Endometrial microvascular endothelial cells (primary cell): ENCODE measurements around the gene NUP205. TPM values are rescaled to one million over a fixed set of nuclear protein-coding genes. Genes with fewer than 3 reads are reported as not detected.

Source experiments
- in situ Hi-C: cut with HindIII; loops from 2 replicates; pipeline ENCODE4 v1.10.0; 2017; ENCODE audit warnings: low sequenced_read_pairs, low pct_unique_long_range_greater_than_20kb; ENCODE audit errors: inconsistent ontology term
- total RNA-seq: library from RNA; depleted of rRNA; stranded (reverse); fragments of >200 nt; gene quantifications from one replicate; pipeline ENCODE4 v1.2.3, GENCODE V29; 2015; ENCODE audit errors: inconsistent ontology term

Gene NUP205
- total RNA-seq, 1 donor from 2014 or later: 90.8 TPM

DNA sequence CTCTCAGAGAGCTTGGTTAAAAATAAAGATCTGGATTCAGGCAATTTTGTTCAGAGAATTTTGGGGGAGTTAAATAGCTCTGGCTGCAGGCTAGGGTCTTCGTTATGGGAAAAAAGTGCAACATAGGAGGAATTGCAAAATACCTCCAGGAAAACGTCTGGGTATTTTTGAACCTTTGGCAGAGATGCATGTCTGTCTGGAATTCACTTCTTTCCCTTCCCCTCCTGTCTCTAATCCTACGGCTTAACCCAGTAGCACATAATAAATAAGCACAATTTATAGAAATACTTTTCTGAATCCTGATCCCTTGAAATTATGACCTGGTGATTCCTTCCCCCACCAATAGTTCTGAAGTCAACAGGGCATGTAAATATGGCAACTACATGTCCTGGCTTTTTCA lies 19.3 kb upstream of the NUP205 start:
- in situ Hi-C loops: no loop called here

DNA sequence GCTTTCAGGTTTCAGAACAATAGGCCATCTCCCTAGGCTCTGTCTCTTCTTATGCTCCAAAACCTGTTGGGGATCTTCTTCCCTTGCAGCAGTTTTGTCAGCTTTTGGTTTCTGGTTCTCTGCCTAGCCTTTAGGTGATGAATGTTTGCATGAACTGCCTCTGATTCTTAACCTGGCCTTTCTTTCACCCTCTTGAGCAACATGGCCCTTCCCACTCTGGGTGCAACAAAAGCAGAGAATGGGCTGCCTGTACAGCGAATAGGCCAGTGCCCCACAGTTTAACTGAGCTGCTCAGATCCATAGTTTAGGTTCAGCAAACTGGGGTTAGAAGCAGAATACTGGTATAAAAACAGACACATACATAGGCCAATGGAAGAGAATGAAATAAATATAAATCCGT lies 18.1 kb upstream of the NUP205 start:
- in situ Hi-C loops: no loop called here

DNA sequence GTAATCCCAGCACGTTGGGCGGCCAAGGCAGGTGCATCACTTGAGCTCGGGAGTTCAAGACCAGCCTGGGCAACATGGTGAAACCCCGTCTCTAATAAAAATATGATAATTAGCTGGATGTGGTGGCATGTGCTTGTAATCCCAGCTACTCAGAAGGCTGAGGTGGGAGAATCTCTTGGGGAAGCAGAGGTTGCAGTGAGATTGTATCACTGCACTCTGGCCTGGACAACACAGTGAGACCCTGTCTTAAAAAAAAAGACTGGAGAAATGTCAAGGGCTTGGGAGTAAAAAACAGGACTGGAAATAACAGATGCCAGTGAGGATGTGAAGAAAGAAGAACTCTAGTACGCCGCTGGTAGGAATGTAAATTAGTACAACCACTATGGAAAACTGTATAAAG lies 16.7 kb upstream of the NUP205 start:
- in situ Hi-C loops: no loop called here

DNA sequence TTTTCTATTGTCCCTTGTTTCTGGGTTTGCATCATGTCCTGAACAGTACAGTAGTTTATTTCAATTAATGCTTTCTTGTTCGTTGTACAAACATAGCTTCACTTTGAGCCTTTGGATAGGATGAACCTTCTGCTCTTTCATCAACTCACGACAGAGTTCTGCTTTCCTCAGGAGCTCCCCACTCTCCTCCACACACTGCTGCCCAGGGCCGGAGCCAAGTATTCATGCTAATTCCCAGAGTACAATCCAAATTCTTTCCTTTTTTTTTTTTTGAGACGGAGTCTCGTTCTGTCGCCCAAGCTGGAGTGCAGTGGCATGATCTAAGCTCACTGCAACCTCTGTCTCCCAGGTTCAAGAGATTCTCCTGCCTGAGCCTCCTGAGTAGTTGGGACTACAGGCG lies 7.5 kb upstream of the NUP205 start:
- in situ Hi-C loops: no loop called here

DNA sequence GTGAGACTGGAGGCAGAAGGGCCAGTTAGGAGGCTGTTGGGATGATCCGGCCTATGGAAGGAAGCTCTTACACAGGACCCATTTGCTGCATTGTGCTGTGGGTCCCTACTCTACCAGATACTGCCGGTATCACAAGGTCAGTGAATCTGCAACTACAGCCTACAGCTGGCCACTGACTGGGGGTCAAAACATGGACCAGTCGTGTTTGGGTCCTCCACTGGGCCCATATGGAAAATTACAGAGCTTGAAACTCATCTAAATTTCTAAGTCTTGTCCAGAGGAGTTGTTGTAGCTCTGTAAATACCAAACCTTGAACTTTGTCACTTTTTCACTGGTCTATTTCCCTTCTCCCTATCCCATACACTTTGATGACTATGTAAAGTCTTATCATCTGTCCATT lies 5.6 kb upstream of the NUP205 start:
- in situ Hi-C loops: no loop called here

DNA sequence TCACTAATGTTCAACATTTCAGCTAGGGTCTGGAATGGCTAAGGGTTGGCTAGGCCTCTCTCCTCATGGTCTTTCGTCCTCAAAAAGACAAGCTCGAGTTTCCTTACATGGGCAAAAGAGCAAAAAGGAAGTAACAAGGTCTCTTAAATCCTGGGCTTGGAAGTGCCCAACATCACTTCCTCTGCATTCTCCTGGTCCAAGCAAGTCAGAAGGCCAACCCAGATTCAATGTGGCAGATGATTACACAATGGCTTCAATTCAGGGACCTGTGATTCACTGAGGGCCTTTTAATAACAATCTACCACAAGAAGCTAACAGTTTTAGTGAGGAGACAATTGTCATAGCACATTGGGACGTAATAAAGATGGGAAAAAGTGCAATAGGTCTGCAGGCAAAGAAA lies 4.4 kb upstream of the NUP205 start:
- in situ Hi-C loops: no loop called here

DNA sequence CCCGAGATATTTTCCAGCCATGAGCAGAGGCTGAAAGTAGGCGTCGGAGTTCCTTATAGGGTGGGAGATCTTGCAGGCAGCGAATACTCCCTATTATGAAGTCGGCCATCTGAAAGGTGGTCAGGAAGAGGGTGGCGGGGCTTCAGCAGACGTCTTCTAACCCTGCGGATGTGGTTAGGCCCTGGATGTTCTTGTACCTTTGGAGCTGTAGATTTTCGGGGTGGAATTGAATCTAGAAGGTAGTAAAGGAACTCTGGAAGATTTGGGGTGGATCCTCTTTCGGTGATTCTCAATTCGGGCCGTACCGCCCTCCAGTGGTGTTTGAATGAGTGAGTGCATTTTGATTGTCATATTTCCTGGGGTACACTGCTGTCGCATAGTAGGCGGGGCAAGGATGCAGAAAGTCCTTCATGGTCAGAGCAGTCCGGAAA lies 635 bp downstream of the NUP205 start:
- in situ Hi-C loops: no loop called here

DNA sequence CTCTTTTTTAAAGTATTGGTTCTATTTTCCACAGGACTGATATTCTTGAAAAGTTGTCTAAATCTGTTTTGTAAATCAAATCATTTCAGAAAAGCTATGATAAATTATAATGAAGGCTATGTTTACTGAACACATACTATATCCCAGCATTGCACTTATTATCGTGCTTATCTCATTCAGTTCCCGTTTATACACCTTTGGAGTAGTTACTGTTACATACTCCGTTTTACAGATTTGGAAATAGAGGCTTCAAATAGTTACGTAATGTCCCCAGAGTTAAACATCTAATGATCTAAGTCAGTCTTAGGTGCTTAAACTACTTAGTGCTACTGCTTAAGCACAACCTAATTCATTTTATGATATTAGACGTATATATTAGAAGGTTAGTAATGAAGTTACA lies 1.2 kb downstream of the NUP205 start:
- in situ Hi-C loops: no loop called here

DNA sequence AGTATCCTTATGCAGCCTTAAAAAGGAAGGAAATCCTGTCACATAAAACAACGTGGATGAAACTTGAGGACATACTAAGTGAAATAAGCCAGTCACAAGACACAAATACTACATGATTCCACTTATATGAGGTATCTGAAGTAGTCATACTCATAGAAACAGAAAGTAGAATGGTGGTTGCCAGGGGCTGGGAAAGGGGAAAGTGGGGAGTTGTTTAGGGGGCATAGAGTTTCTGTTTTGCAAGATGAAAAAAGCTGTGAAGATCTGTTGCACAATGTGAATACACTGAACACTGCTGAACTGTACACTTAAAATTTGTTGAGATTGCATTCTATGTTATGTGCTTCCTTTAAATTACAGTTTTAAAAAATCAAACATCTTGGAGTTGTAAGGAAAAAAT lies 2.9 kb downstream of the NUP205 start:
- in situ Hi-C loops: no loop called here

DNA sequence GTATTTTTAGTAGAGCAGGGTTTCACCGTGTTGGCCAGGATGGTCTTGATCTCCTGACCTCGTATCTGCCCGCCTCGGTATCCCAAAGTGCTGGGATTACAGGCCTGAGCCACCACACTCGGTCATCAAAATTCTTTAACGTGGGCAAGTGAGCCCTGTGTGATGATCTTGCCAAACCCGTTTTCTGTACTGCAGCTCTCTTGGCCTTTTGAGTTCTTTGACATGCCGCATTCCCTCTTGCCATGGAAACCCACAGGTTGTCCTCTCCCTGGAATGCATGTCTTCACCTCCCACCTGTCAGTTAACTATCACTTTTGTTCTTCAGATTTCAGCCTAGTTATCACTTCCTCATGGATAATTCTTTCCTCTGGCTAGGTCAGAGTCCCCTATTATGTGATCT lies 5.0 kb downstream of the NUP205 start:
- in situ Hi-C loops: no loop called here

DNA sequence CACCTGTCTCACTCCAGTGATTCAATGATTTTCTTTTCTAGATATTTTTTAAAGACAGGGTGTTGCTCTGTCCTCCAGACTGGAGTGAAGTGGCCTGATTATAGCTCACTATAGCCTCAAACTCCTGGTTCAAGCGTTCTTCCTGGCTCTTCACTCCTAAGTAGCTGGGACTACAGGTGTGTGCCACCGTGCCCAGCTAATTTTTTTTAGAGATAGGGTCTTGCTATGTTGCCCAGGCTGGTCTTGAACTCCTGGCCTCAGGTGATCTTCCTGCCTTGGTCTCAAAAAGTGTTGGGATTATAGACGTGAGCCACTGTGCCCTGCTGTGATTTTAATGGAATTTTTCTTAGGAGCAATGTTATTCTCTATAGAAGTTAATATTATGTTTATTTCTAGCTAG lies 14.1 kb downstream of the NUP205 start:
- in situ Hi-C loops: no loop called here

DNA sequence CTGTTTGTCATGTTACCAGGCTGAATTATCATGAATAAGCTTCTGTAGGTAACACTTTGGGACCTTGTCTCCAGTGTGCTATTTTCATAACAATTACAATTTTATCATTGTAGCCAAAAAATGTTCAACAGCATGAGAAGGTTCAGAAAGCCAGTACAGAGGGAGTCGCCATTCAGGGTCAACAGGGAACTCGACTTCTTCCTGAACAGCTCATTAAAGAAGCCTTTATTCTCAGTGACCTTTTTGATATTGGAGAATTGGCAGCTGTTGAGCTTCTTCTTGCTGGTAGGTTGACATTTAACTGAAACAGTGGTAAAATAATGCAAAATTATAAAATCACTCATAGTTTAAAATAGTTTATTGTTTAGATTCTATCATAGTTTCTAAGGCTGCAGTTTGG lies 15.8 kb downstream of the NUP205 start:
- in situ Hi-C loops: no loop called here

DNA sequence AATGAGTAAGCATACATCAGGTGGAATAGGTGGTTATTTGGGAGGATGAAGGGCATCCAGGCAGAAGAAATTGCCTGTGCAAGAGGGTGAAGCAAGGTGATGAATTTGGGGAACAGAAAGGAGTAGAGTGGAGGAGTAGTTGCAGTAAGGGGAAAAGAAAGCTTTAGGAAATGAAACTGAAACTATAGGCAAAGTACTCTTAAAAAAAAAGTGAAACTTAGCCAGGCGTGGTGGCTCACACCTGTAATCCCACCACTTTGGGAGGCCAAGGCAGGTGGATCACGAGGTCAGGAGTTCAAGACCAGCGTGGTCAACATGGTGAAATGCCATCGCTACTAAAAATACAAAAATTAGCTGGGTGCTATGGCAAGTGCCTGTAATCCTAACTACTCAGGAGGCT lies 17.6 kb downstream of the NUP205 start:
- in situ Hi-C loops: no loop called here

DNA sequence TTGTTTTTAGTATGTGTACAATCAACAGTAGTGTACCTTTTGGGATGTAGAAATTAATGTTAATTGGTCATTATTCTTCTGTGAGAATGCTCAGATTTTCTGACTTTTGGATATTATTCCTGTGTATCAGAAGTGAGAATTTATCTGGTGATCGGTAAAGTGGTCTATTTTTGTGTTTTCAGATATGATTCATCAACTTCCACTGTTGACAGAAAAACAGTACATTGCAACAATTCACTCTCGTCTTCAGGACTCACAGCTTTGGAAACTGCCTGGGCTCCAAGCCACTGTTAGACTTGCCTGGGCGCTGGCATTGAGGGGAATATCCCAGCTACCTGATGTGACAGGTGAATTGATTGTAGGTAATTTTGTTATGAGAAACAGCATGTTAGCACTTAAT lies 20.9 kb downstream of the NUP205 start:
- in situ Hi-C loops: no loop called here

DNA sequence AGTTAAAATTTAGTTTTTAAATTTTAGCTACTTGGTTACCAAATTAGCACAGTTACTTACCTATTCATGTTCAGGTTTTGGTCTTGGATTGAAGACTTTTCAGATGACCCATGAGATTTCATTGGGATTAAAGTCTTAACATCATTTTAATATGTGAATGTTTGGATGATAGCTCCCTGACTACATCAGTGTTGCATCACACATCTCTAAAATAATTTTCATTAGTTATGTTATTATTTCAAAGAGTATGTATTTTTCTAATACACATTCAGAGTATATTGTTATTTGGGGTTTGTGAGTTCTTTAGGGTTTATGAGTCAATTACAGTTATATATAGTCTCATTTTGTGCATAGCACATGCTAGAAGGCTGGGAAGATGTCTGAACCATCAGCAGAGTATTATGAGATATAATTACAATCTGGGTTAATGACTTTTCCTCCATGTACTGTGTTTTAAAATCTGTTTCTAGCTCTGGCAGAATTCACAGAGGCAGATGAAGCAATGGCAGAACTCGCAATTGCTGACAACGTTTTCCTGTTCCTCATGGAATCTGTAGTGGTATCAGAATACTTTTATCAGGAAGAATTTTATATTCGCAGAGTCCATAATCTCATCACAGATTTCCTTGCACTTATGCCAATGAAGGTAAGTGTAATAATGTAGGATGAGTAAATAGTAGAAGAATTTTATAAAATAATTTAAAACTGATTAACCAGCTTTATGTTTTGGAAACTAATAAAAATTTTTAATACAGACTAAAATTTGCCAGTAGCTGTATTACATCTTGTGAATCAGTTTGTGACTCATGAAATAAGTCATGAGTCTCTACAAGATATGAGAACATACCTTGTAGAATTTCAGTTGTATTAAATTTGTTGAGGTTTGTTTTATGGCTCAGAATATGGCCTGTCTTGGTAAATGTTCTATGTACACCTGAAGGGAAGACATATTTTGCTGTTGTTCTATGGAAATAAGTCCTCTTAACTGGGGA lies 26.9 kb downstream of the NUP205 start:
- in situ Hi-C loops: no loop called here

DNA sequence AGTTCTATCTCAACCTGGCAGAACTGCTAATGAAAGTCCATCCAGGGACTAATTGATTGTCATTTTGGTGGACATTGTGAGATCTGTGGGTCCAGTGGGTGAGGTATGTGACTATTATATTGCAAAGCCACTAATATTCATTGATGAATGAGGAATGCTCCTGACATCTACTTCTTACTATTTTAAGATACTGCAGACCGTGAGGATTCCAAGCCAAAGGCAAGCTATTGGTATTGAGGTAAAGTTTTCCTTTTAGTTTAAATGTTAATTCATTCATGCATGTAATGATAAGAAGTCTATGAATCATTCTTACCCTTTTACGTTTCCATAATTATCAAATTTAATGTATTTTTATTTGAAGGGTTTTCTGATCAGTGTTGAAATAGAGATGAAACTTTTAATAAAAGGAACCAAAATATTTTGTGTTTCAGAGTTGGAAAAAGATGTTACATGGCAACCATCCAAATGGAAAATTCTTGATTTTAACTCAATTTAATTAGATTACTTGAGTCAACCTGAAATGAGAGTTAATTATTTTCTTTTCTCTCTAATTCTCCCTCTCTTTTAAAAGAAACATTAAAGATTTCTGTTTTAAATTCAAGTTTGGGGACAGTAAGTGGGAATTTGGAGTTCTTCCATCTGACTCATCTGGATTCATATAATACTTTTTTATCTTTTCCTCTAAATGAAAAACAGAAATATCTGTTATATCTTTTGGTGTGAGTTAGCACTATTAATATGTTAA lies 39.6 kb downstream of the NUP205 start:
- in situ Hi-C loops: no loop called here

DNA sequence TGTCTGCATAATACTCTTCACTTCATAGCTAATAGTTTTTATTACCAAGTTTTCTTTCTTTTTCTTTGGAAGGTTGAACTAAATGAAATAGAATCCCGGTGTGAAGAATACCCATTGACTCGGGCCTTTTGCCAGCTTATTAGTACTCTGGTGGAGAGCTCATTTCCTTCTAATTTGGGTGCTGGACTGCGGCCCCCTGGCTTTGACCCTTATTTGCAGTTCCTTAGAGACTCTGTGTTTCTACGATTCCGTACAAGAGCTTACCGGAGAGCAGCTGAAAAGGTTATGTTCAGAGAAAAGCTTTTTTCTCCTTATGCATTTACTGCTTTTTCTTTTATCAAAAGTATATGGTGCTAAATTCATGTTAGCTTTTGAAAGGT lies 40.2 kb downstream of the NUP205 start:
- in situ Hi-C loops: no loop called here

DNA sequence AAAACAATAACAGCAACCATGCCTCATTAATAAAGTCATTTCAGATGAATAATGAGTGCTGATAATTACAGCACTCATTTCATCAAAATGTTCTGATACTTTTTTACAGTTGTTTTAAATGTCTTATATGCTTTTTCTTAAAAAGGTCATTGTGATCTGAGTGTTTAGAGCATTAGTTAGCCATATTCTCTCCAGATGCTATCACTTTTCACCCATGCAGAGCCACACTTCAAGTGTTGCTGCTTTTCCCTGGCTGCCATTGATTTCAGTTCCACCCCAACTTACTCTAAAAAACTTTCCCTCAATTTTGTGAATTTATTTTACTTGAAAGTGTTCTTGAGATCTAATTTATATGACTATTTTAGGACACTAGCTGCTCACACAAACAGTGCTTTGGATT lies 41.8 kb downstream of the NUP205 start:
- in situ Hi-C loops: no loop called here

DNA sequence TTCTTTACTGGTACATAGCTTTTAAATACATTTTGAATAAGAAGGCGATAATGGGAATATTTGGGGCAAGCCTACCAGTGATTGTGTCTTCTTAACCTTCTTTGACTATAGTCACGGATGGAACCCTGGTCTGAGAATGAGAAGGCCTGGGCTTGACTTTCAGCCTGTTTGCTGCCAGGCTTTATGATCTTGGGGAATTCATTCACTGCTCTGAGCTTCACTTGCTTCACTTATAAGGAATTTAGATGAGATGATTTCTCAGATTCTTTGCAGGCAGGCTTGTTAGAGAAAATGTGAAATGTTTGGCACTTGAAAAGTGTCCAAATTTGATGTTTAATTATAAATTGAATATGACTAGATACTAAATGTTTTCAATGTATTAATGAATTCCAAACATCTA lies 42.5 kb downstream of the NUP205 start:
- in situ Hi-C loops: no loop called here

DNA sequence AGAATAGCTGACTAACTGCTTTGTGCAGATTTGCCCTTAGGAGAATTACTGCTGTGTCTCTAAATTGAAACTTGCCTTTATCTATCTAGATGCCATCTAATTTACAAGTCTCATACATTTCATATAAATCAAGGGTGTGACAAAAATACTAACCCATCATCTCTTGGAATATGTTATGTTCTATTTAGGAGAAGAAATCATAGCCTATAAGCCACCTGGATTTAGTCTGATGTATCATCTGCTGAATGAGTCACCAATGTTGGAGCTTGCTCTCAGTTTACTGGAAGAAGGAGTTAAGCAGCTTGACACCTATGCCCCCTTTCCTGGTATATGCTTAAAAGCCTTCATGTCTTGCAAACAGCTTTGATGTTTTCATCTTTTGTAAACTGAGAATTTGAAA lies 43.5 kb downstream of the NUP205 start:
- in situ Hi-C loops: no loop called here
